Uterus (tissue), 4 donors: ENCODE measurements around the gene CAPN11. TPM values are rescaled to one million over a fixed set of nuclear protein-coding genes. Genes with fewer than 3 reads are reported as not detected.
A peak's percentile ranks its signal among the peaks of the same experiment; 100 is the strongest.

ENCODE experiments used
- DNase-seq, 2 donors: peaks; one replicate each; pipeline ENCODE4 v3.0.0-alpha.2; 2019 to 2020
- H3K27ac ChIP-seq, 2 donors: fragments of 200-600 bp; sonication (generic); 1 replicate in 1 of 2; 2 replicates in 1 of 2; pipeline ENCODE4 v1.5.1; 2016 to 2018
- H3K27me3 ChIP-seq, 2 donors: fragments of 200-600 bp; sonication (generic); one replicate each; pipeline ENCODE4 v1.5.1; 2018 to 2019; ENCODE audit warnings: control low read depth in 1 of 2
- H3K36me3 ChIP-seq, 2 donors: fragments of 200-600 bp; sonication (generic); one replicate each; pipeline ENCODE4 v1.5.1; 2019; ENCODE audit warnings: control low read depth in 1 of 2
- H3K4me1 ChIP-seq, 2 donors: fragments of 200-600 bp; sonication (generic); one replicate each; pipeline ENCODE4 v1.5.1; 2018 to 2019; ENCODE audit warnings: control low read depth in 1 of 2
- H3K4me3 ChIP-seq, 2 donors: fragments of 200-600 bp; sonication (generic); 1 replicate in 1 of 2; 2 replicates in 1 of 2; pipeline ENCODE4 v1.5.1; 2018 to 2019; ENCODE audit warnings: mild to moderate bottlenecking in 1 of 2
- H3K9me3 ChIP-seq, 2 donors: fragments of 200-600 bp; sonication (generic); one replicate each; pipeline ENCODE4 v1.5.1; 2019; ENCODE audit warnings: control low read depth in 1 of 2
- CTCF ChIP-seq, 4 experiments: fragments of 200-600 bp in 2 of 4; fragments of 450-650 bp in 2 of 4; sonication (generic) in 2 of 4; IDR thresholded peaks; one replicate each; pipeline ENCODE4 v1.5.1; 2016 to 2019; ENCODE audit warnings: antibody characterized with exemption in 4 of 4, mild to moderate bottlenecking in 2 of 4, moderate library complexity in 1 of 4
- POLR2A ChIP-seq, 2 donors: fragments of 450-650 bp; IDR thresholded peaks; one replicate each; pipeline ENCODE4 v1.6.1; 2016; ENCODE audit warnings: antibody characterized with exemption in 2 of 2, mild to moderate bottlenecking in 1 of 2, moderate library complexity in 1 of 2
- intact Hi-C: fragments of 100-400 bp; cut with DNase I; formaldehyde crosslinking; loops from one replicate; pipeline ENCODE4 v1.15.1; 2023; ENCODE audit warnings: low total_unique reads
- total RNA-seq, 4 donors: library from RNA; depleted of rRNA in 3 of 4; stranded (reverse); fragments of >200 nt in 3 of 4; gene quantifications; one replicate each; pipeline versions ENCODE4 v1.1.0 to v1.2.4, GENCODE V29; 2014 to 2023
- donor health status: DM: yes; HTN: yes; CAD: no.

CAPN11 gene
- total RNA-seq, 4 donors from 2014 or later: 1.5 TPM; not detected in 3

- intact Hi-C loops: no loop called here
- H3K4me1 ChIP-seq: peaks cover 0 to 15% of the 10 kb centered on the region in 2 donors
- H3K27ac ChIP-seq: peak overlapping the region; percentile 89 to 91
- DNase-seq: peak; percentile 80 to 81
- H3K36me3 ChIP-seq: no peaks in the 10 kb centered on the region
- TF ChIP-seq POLR2A (IDR thresholded peaks at IDR 0.05): peak; percentile 31 to 60
- TF ChIP-seq CTCF (IDR thresholded peaks at IDR 0.05): no peak
- no peaks in the 10 kb centered on the region for H3K27me3 ChIP-seq
- H3K4me3 ChIP-seq: peak overlapping the region; percentile 38 to 51
- H3K9me3 ChIP-seq: no peaks in the 10 kb centered on the region
Observed at GRCh38 chr6:44219053-44219814, 60.6 kb downstream of the CAPN11 start.

GRCh38 chr6:44219815-44220784 is 61.5 kb downstream of the CAPN11 start:
- intact Hi-C loops: no loop called here
- H3K27ac ChIP-seq: peak overlapping the region; percentile 89 to 91
- no peaks in the 10 kb centered on the region for H3K9me3 ChIP-seq
- TF ChIP-seq POLR2A (IDR thresholded peaks at IDR 0.05): no peak
- no peak for TF ChIP-seq CTCF (IDR thresholded peaks at IDR 0.05)
- H3K4me1 ChIP-seq: peaks cover 0 to 15% of the 10 kb centered on the region in 2 donors
- no peaks in the 10 kb centered on the region for H3K27me3 ChIP-seq
- DNase-seq: no peak
- H3K4me3 ChIP-seq: peak overlapping the region; percentile 38 to 51
- H3K36me3 ChIP-seq: no peaks in the 10 kb centered on the region

- intact Hi-C loops: no loop called here
- Histone ChIP-seq H3K27ac (peak overlapping the region; percentile 89 to 91), H3K27me3 (no peaks in the 10 kb centered on the region), H3K4me3 (no peak overlapping the region), H3K4me1 (peaks cover 0 to 15% of the 10 kb centered on the region in 2 donors), H3K9me3 (no peaks in the 10 kb centered on the region), H3K36me3 (no peaks in the 10 kb centered on the region)
- DNase-seq: no peak
- TF ChIP-seq CTCF (IDR thresholded peaks at IDR 0.05) (no peak), POLR2A (IDR thresholded peaks at IDR 0.05) (no peak)
Observed at GRCh38 chr6:44220913-44221290, 62.3 kb downstream of the CAPN11 start.

- no peaks in the 10 kb centered on the region for H3K9me3 ChIP-seq
- no peak for TF ChIP-seq POLR2A (IDR thresholded peaks at IDR 0.05)
- peak; percentile 63 to 86 (median 82) for TF ChIP-seq CTCF (IDR thresholded peaks at IDR 0.05)
- intact Hi-C loops: no loop called here
- no peaks in the 10 kb centered on the region for H3K36me3 ChIP-seq
- H3K27ac ChIP-seq: peak overlapping the region; percentile 89 to 91
- H3K4me1 ChIP-seq: peaks cover 0 to 20% of the 10 kb centered on the region in 2 donors
- DNase-seq: peak; percentile 85 to 90
- peak overlapping the region in 1 of 2 donors; percentile 5 for H3K4me3 ChIP-seq
- H3K27me3 ChIP-seq: no peaks in the 10 kb centered on the region
Observed at GRCh38 chr6:44221291-44221960, 62.8 kb downstream of the CAPN11 start.
